Loucy (cell line): ENCODE data around the gene CACNA1C.

Experiments used
- CTCF ChIP-seq: fragments of 200-600 bp; sonication (generic); conservative IDR thresholded peaks from 2 replicates; pipeline ENCODE4 v1.5.1; 2014; ENCODE audit warnings: mild to moderate bottlenecking, antibody characterized with exemption, low read length
- EZH2phosphoT487 ChIP-seq: fragments of 200-600 bp; IDR thresholded peaks from 2 replicates; pipeline ENCODE4 v1.6.1; 2018; ENCODE audit warnings: antibody characterized with exemption, mild to moderate bottlenecking, moderate library complexity, borderline replicate concordance

- TF ChIP-seq CTCF (no peak), EZH2phosphoT487 (no peak)
Observed at GRCh38 chr12:2039034-2039433, 13.8 kb upstream of the CACNA1C start.
